Aorta (tissue), 5 donors: ENCODE results near the gene RARA. TPM values are rescaled to one million over a fixed set of nuclear protein-coding genes. Genes with fewer than 3 reads are reported as not detected.
"Not testable (repeated sequence)": the region's sequence is repeated elsewhere in the genome, so short reads cannot be mapped to it uniquely, and the experiment has no call there.

Experiments
- ATAC-seq: fragments of 200-7000 bp; cut with Tn5 transposase; one replicate; pipeline ENCODE4 v1.9.1; 2022; ENCODE audit warnings: moderate library complexity; ENCODE audit not compliant: low FRiP score
- DNase-seq, 2 donors: peaks; one replicate each; pipeline ENCODE4 v3.0.0-alpha.2; 2020
- H3K27ac ChIP-seq, 2 donors: one replicate each; pipeline ENCODE4 v1.5.1; 2013; ENCODE audit warnings: low read length in 2 of 2, mild to moderate bottlenecking in 2 of 2, moderate library complexity in 2 of 2, control low read depth in 1 of 2, inconsistent platforms in 1 of 2, low read depth in 1 of 2
- H3K27me3 ChIP-seq, 2 donors: one replicate each; pipeline ENCODE4 v1.6.1; 2013; ENCODE audit warnings: control low read depth in 1 of 2, low read length in 1 of 2, mild to moderate bottlenecking in 1 of 2, moderate library complexity in 1 of 2; ENCODE audit not compliant: insufficient read depth in 2 of 2, control insufficient read depth in 1 of 2
- H3K36me3 ChIP-seq, 2 donors: one replicate each; pipeline ENCODE4 v1.6.1; 2013; ENCODE audit warnings: control low read depth in 1 of 2, low read length in 1 of 2, mild to moderate bottlenecking in 1 of 2; ENCODE audit not compliant: insufficient read depth in 2 of 2, control insufficient read depth in 1 of 2
- H3K4me1 ChIP-seq, 2 donors: one replicate each; pipeline ENCODE4 v1.6.1; 2013; ENCODE audit warnings: low read length in 2 of 2, control low read depth in 1 of 2, mild to moderate bottlenecking in 1 of 2, moderate library complexity in 1 of 2; ENCODE audit not compliant: insufficient read depth in 2 of 2, control insufficient read depth in 1 of 2
- H3K4me3 ChIP-seq, 2 donors: one replicate each; pipeline ENCODE4 v1.5.1; 2013; ENCODE audit warnings: low read length in 2 of 2, control low read depth in 1 of 2, mild to moderate bottlenecking in 1 of 2
- H3K9me3 ChIP-seq: one replicate; pipeline ENCODE4 v1.6.1; 2013; ENCODE audit warnings: mild to moderate bottlenecking, low read length; ENCODE audit not compliant: control insufficient read depth
- WGBS, 2 donors: extraction: QIAGEN DNeasy Blood & Tissue Kit; methylation state at CpG; one replicate each; pipeline ENCODE4 v1.1.7; 2013; 5-methylcytosine and 5-hydroxymethylcytosine counted together
- intact Hi-C, 2 donors: fragments of 100-400 bp; cut with DNase I; formaldehyde crosslinking; loops; one replicate each; pipeline versions ENCODE4 v1.14.2 to v1.15.0; 2022
- polyA plus RNA-seq, 2 donors: library from polyadenylated mRNA; stranded (reverse); fragments of 200-250 nt; gene quantifications; one replicate each; pipeline ENCODE4 v1.2.3, GENCODE V29; 2013
- total RNA-seq, 2 donors: library from RNA; stranded (reverse); fragmentation: NEBNext Ultra II Directional; extraction: Animal tissue kit (Norgen Biotek cat#: 25700); gene quantifications; one replicate each; pipeline ENCODE4 v1.2.1, GENCODE V29; 2021
- donor health status: healthy with polysubstance abuse.
- donor health status: Bipolar disorder and iron deficiency.
- donor health status: DM: no; HTN: no; CAD: no.
- donor health status: DM: no; HTN: no; CAD: no.
- donor health status: DM: yes; HTN: yes; CAD: no.

Gene RARA
- total and polyA plus RNA-seq, 4 donors: 10.6 to 88.3 (median 39.1) TPM

DNA sequence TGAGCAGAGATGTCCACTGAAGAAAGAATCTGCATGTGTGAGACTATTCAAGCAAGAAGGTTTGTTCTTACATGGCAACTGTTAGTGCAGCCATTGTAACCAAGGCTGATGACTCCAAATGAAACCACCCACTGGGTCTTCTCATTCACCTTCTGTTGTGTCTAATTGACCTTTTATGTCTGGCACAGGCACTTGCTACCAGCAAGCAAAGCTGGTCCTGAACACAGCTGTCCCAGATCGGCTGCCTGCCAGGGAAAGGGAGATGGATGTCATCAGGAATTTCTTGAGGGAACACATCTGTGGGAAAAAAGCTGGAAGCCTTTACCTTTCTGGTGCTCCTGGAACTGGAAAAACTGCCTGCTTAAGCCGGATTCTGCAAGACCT, 17.7 kb upstream of the RARA start:
- Histone ChIP-seq H3K36me3 (no peaks in the 10 kb centered on the region), H3K4me3 (no peak overlapping the region), H3K27ac (no peak overlapping the region), H3K4me1 (no peaks in the 10 kb centered on the region), H3K27me3 (no peaks in the 10 kb centered on the region), H3K9me3 (no peaks in the 10 kb centered on the region)
- ATAC-seq: no peak
- intact Hi-C loops: loop anchor here in 1 of 2 donors (5.0 kb wide), 1 partner anchor 89 kb away; no protein-coding TSS in a partner anchor
- 73 to 91% methylated on average over 2 of the region's 2 CpGs for WGBS, 2 donors
- no peak for DNase-seq

- intact Hi-C loops: loop anchor here in 1 of 2 donors (5.0 kb wide), 1 partner anchor 91 kb away; no protein-coding TSS in a partner anchor
- H3K9me3 ChIP-seq: no peaks in the 10 kb centered on the region
- no peaks in the 10 kb centered on the region for H3K36me3 ChIP-seq
- 80 to 86% methylated on average over 1 of the region's 1 CpG for WGBS, 2 donors
- H3K27me3 ChIP-seq: no peaks in the 10 kb centered on the region
- ATAC-seq: peak; percentile 51
- H3K4me1 ChIP-seq: no peaks in the 10 kb centered on the region
- no peak overlapping the region for H3K27ac ChIP-seq
- H3K4me3 ChIP-seq: no peak overlapping the region
- DNase-seq: no peak
Observed at GRCh38 chr17:40293363-40293762, 15.6 kb upstream of the RARA start.

GRCh38 chr17:40295488-40296436, 13.2 kb upstream of the RARA start:
- intact Hi-C loops: no loop called here
- Histone ChIP-seq H3K4me3 (no peak overlapping the region), H3K27ac (no peak overlapping the region), H3K27me3 (no peaks in the 10 kb centered on the region), H3K36me3 (no peaks in the 10 kb centered on the region), H3K4me1 (no peaks in the 10 kb centered on the region), H3K9me3 (no peaks in the 10 kb centered on the region)
- 72 to 79% methylated on average over 5 of the region's 5 CpGs for WGBS, 2 donors
- ATAC-seq (no peak), DNase-seq (no peak)

GRCh38 chr17:40297511-40297910, 11.5 kb upstream of the RARA start:
- no peaks in the 10 kb centered on the region for H3K36me3 ChIP-seq
- H3K9me3 ChIP-seq: no peaks in the 10 kb centered on the region
- no peaks in the 10 kb centered on the region for H3K4me1 ChIP-seq
- intact Hi-C loops: no loop called here
- H3K27ac ChIP-seq: no peak overlapping the region
- no peak for ATAC-seq
- WGBS, 2 donors: 65 to 81% methylated on average over 2 of the region's 2 CpGs
- DNase-seq: no peak
- no peaks in the 10 kb centered on the region for H3K27me3 ChIP-seq
- no peak overlapping the region for H3K4me3 ChIP-seq

DNA sequence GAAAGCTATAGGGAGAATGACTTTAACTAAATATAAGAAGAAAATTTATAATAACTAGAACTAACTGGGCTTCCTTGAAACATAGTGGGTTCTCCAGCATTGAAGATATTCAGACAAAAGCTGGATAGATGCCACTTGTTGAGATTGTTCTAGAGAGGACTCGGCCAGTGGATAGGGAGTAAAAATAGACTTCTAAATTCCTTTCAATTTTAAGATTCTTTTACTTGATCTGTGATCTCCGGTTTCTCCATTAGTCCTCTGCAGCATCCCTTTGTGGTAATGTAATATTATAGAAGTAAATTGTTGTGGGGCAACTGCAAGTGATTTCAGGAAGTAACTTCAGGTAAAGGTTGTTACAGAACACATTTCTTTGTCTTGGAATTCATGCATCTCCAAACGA, 10.3 kb upstream of the RARA start:
- intact Hi-C loops: no loop called here
- Histone ChIP-seq H3K4me3 (no peak overlapping the region), H3K9me3 (no peaks in the 10 kb centered on the region), H3K27me3 (no peaks in the 10 kb centered on the region), H3K4me1 (no peaks in the 10 kb centered on the region), H3K27ac (no peak overlapping the region), H3K36me3 (no peaks in the 10 kb centered on the region)
- 4 to 8% methylated on average over 3 of the region's 3 CpGs for WGBS, 2 donors
- no peak for DNase-seq
- ATAC-seq: no peak

DNA sequence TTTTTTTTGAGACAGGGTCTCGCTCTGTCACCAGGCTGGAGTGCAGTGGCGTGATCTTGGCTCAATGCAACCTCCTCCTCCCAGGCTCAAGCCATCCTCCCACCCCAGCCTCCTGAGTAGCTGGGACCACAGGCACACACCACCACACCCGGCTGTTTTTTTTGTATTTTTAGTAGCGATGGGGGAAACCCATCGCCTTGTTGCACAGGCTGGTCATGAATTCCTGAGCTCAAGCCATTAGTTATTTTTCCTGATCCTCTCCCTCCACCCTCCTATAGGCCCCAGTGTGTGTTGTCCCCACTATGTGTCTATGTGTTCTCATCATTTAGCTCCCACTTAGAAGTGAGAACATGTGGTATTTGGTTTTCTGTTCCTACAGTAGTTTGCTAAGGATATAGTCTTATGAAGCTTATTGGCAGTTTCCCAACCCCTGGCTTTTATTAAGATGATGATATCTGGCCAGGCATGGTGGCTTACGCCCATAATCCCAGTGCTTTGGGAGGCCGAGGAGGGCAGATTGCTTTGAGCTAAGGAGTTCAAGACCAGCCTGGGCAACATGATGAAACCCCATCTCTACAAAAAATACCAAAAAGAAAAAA, 9.7 kb upstream of the RARA start:
- H3K4me1 ChIP-seq, H3K27ac ChIP-seq, intact Hi-C loops, H3K36me3 ChIP-seq, H3K9me3 ChIP-seq, H3K4me3 ChIP-seq, DNase-seq, ATAC-seq, H3K27me3 ChIP-seq: not testable (repeated sequence)
- 40 to 55% methylated on average over 7 of the region's 7 CpGs for WGBS, 2 donors

- no peaks in the 10 kb centered on the region for H3K9me3 ChIP-seq
- H3K27ac ChIP-seq: no peak overlapping the region
- H3K4me3 ChIP-seq: no peak overlapping the region
- H3K27me3 ChIP-seq: no peaks in the 10 kb centered on the region
- no peaks in the 10 kb centered on the region for H3K4me1 ChIP-seq
- no peaks in the 10 kb centered on the region for H3K36me3 ChIP-seq
- no peak for ATAC-seq
- no peak for DNase-seq
- 70 to 72% methylated on average over 4 of the region's 4 CpGs for WGBS, 2 donors
- intact Hi-C loops: loop anchor here in 1 of 2 donors (10.0 kb wide), 1 partner anchor 113 kb away; the partner anchor contains the start of gene TOP2A
Observed at GRCh38 chr17:40301315-40301714, 7.7 kb upstream of the RARA start.

DNA sequence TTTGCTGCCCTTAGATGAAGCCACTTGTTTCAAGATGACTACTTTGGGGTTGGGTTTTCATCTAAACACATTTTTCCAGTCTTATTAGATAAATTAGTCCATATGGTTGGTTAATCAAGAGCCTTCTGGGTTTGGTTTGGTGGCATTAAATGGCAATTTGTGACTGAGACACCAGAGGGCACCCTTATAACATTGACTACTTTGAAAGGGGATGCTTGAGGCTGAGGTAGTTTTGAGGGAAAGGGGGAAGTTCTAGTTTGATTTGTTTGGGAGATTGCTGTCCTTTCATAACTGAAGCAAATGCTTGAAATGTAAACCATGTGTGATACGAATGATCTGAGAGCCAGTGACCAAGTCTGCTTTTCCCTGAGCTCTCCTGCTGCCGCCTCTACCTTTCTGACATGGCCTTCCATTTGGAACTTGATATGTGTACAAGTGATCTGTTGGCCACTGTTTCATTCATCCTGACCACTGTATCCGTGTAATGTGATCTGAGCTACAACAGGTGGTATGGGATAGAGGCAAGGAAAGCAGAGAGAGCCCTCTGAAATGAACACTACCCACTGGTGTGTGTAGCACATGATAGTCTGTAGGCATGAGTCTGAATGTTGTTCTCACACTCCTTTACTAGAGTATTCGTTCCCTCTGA, 5.8 kb upstream of the RARA start:
- no peak for DNase-seq
- peak; percentile 74 for ATAC-seq
- Histone ChIP-seq H3K9me3 (no peaks in the 10 kb centered on the region), H3K27me3 (no peaks in the 10 kb centered on the region), H3K36me3 (no peaks in the 10 kb centered on the region), H3K4me3 (no peak overlapping the region), H3K27ac (no peak overlapping the region), H3K4me1 (no peaks in the 10 kb centered on the region)
- intact Hi-C loops: loop anchor here (1.0 to 10.0 kb wide), 3 partner anchors 51 to 112 kb away; partner anchors contain the start of gene TOP2A (in 1 of the 2)
- WGBS, 2 donors: 39 to 40% methylated on average over 4 of the region's 4 CpGs
